Activated CD4-positive, CD25-positive, alpha-beta regulatory T cell treated with anti-CD3 and anti-CD28 coated beads, Interleukin-2, amount 50 U/mL, for 16 hours (primary cell): ENCODE results near the gene P2RY1.

Source experiments
- DNase-seq: peaks from one replicate; pipeline ENCODE4 v3.0.0-alpha.2; 2020; ENCODE audit warnings: low read depth, low spot score

Gene P2RY1, protein sequence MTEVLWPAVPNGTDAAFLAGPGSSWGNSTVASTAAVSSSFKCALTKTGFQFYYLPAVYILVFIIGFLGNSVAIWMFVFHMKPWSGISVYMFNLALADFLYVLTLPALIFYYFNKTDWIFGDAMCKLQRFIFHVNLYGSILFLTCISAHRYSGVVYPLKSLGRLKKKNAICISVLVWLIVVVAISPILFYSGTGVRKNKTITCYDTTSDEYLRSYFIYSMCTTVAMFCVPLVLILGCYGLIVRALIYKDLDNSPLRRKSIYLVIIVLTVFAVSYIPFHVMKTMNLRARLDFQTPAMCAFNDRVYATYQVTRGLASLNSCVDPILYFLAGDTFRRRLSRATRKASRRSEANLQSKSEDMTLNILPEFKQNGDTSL

DNA sequence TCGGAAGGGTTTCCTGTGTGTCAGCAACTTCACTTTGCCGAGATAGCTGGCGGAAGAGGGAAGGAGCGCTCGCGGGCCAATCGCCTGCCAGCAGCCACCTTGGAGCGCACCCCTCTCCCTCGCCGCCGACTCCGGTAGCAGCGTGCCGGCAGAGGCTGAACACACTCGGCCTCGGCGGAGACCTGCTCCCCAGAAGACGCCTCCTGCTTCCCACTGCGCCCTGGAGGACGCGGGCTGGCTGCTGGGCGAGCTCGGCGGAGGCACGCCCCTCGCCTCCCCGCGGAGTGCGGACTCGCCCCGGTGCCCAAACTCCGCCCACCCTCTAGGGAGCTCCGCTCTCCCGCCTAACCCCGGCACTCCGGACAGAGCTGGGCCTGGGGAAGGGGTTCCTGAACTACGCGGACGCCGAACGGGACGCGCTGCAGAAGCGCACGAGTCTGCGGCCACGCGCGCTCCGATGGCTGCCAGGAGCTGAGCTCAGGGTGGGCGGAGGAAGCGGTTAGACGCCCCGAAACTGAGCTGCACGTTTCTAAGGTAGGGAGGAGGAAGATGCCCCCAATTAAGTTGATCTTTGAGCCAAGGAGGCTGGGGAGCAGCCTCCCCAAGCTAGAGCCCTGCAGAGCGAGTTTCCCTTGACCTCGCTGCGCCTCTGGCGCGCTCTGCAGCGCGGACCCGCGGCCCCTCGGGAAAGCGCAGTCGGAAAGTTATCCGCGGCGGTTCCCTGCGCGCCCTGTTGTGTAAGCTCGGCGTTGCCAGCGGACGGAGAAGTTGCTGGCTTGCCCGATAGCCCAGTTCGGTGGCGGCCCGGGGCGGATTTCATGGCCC lies at the start of gene P2RY1:
P2RY1 (plus strand) TSS at position 356 of the 825 bp plus-strand sequence. CDS start 652 bp downstream, outside the sequence.
- DNase-seq = no peak

DNA sequence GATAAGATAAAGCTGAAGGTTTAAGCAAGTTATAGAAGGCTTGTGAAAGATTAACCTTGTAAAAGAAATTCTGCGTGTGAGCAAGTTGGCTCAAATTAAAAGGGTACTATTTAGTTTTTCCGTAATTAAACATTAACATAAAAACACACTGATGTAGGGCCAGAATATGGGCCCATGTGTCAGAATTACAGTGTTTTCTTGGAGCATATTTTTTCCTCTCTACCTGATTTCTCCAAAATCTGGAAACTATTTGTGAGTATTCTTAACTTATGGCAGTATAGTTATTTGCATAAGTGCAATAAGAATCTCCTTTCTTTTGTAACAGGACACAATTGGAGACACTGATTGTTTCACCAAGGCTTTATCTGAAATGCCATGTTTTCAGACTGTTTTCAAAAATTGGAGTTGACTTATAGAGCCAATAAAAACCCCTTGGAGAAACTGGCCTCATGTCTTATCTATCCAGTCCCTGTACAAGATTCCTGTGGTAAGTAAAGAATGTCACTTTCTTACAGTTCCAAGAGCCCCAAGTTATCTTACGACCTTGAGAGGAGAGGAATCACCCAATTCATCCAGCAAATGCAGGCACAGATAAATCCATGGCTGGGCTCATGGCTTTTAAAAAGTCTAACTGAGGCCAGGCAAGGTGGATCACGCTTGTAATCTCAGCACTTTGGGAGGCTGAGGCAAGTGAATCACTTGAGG lies 47.8 kb upstream of the P2RY1 start:
- DNase-seq = no peak

DNA sequence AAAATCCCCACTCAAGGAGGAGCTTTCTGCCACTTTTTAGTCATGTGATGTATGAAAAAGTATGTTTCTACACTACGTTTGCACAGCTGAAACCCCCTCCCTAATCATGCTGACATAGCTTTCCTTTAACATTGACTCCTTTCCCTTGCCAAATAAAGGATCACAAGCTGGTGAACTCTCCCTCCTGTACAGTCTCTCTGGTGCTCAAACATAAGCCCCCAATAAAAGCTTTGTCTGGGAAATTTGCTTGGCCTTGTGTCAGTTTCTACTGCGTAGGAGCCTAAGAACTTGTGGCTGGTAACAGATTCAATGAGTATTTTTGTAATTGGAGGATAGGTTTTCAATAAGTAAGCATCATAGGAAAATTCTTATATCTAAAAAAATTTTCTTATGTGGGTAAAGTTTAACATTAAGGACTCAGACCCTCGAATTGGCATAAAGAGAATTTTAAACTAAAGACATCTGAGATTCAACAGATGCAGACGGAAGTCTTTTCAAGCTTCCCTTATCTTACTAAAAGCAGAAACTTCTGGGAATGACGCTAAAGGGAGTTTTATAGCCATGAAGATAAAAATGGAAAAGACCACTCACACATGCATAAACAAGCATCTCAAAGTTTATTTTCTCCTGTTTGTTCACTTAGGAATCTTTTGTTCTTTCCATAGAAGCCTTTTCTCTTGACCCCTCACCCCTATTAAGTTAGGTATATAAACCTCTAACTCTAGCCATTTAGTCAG lies 44.1 kb upstream of the P2RY1 start:
- DNase-seq = no peak

DNA sequence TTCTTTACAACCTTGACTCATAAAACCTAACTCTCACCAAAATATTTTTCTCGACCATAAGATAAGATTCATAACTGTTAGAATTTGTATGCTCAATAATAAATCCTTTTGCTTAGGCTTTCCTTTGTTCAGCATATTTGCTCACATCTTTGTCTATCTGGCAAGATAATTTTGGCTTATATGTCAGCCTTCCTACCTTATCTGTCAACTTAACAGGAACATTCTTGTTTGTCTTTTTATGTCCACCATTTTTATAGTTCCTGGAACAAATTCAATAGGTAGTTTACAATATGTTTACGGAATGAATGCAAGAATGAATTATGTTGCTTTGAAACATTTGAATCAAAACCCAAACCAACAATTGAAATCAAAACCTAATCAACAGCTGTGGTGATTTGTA lies 41.0 kb upstream of the P2RY1 start:
- no peak for DNase-seq

DNA sequence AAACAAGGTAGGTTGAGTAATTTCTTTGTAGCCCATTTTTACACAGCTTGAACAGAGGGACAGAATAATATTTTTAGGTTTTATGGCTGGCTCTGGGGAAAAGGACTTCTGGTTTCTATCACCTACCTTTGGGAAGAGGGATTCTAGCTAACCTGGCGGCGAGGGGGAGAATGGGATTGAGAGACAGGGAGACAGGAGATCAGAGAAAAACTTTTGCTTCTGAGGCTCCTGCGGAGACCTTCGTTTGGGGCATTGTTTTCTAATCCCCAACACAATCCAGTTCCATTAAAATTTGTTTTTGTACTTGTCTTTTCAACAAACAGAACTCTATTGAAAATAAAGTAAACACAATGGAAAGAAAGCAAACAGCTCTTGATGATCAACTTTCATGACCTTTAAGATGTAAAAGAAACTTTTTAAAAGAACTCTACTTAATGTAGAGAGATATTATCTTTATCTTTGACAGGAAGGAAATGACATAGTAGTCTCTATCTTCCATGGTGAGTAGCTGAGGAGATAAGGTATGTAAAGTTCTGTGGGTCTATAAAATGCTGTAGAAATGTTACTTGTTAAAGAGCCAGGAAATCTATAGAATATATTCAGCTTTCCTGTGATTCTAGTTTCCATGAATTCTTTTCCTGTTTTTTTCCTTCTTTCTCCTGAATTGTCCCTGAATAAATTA lies 37.0 kb upstream of the P2RY1 start:
- DNase-seq = no peak

DNA sequence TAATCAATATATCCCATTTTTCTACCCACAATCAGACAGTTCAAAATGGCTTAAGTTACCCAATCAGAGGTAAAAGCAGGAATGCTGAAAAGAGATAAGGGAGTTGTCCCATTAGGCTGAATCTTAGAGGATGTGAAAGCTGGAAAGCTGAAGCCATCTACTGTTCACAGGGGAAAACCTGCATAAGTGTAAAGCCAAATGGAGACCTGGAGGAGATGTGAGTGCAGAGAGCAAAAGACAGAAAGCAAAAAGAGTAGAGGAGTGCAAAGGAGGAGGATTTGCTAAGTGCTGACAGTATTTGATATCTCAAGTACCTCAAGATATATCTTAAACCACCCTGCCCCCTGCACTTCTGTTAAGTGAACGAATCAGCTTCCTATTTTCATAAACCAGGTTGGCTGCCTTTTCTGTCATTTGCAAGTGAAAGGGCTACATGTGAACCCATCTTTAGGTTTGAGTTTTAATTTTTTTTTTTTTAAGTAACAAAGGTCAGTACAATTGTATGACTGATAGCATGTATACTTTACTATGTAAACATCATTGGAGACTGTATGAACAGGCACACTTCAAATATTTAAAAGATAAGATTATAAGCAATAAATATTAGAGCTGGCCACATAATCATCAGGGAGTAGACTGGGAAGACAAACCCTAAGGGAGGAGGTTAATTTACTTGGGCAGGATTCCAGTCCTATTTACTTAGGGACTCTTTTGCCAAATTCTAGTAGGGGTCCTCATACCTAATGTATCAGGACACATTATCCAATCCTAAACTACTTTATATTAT lies 22.8 kb upstream of the P2RY1 start:
- no peak for DNase-seq

DNA sequence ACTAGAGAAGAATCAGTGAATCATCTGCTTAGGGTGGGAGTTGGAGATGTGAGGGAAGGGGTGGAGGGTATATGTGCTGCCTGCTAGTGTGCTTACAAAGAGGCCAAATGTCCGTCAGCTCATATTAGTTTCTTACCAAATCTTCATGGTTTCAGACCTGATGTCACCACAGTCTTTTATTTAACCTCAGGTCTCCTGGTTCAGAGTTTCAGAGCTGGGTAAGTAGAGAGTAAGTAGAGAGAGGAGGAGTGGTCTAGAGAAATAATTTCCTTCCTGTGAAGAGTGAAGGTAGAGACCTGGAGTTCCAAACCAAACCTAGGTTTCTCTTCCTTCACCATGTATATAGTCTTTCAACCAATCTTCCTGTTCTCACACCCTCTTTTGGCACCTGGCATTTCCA lies 17.5 kb upstream of the P2RY1 start:
- DNase-seq = no peak

DNA sequence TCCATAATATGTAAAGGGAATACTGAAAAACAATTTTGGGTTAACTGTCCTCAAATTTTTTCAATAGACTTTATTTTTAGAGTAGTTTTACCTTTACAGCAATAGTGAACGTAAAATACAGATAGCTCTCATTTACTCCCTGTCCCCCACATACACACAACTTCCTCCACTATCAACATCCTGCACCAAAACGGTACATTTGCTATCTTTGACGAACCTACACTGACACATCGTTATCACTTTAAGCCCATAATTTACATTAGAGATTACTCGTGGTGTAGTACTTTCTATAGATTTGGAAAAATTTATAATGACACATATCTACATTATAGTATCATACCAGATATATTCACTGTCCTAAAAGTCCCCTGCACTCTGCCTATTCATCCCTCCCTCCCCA lies 16.9 kb upstream of the P2RY1 start:
- no peak for DNase-seq

DNA sequence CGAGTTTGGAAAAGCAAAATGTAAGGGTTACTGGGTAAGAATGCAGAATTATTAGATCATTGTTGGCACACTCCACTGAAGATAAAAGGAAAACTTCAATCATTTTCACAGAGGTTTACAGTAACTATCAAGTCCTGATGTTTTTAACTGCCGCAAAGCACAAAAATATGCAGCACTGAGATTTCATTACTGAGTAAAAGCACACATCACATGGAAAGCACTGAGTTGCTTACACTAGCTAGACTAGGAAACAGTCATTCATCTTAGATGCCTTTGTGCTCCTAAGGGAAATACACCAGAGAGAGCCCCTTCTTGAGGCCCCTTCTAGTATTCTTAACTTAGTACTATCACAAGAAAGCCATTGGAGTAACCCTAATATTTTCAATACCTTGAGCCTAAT lies 11.8 kb upstream of the P2RY1 start:
- no peak for DNase-seq

DNA sequence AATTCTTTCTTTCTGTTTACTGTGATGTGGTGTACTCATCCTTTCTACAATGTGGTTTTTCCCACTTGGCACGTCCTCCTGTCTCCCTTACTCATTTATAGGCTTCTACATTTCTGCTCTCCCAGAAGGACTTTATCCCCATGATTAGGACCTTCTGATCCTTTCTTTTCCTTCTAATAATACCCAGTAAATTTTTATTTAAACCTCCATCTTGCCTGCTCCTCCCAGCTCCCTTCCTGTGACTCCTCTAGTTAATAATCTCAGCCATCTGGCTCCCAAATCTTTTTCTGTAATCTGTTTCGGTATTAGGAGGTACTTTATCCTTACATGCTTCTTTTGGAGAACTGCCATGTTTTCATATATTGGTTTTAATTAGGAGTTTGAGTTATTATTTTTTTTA lies 11.2 kb upstream of the P2RY1 start:
- no peak for DNase-seq

DNA sequence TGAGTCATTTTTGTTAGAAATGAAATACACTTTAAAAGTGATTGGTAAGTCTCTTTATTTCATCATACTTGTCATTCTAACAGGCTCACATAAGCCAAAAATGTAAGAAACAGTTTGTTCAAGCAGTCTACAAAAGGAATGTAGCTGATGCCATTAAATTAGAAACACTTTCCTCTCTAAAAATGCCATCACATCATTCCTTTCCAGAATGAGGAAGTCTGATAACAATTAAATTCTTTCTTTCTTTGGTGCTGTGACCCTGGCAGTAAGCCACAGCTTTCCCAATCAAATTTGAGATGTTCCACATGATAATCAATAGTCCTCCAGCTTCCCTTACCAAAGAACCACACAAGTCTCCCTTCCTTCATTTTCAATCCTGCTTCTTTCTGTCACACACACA lies 9.4 kb upstream of the P2RY1 start:
- DNase-seq = no peak

DNA sequence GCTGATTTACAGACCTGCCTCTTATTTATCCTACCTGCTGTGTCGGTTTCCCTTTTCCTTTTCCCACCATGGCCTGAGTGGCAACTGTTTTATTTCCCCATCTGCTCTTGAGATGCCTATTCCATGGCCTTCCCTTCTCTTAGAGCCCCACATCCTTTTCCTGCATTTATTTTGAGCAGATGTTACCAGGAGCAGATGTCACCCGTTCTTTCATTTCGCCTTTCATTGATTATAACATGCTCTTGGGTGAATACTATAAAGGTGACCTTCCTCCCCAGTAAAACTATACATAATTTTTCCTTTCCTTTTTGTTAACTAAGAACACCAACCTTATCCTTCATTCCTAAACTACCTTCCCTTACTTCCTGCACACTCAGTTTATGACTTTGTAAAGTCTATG lies 8.5 kb upstream of the P2RY1 start:
- DNase-seq = no peak

DNA sequence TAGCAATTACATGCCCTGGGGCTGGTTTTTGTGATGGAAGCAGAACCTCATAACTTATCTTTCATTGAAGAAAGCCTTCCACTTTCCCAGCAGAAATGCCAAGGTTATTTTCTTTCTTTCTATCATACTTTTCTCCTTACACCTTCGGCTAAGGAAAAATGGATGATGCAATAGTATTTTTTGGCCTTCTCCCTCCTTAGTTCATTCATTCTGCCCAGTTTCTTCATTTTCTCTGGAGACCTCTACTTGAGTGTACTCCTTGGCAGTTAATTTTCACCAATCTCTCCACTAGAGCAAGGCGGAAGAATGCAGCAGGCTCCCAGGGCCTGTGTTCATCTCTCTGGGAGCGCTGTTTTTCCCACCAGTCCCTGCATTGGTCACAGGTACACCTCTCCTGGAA lies 7.6 kb upstream of the P2RY1 start:
- no peak for DNase-seq

DNA sequence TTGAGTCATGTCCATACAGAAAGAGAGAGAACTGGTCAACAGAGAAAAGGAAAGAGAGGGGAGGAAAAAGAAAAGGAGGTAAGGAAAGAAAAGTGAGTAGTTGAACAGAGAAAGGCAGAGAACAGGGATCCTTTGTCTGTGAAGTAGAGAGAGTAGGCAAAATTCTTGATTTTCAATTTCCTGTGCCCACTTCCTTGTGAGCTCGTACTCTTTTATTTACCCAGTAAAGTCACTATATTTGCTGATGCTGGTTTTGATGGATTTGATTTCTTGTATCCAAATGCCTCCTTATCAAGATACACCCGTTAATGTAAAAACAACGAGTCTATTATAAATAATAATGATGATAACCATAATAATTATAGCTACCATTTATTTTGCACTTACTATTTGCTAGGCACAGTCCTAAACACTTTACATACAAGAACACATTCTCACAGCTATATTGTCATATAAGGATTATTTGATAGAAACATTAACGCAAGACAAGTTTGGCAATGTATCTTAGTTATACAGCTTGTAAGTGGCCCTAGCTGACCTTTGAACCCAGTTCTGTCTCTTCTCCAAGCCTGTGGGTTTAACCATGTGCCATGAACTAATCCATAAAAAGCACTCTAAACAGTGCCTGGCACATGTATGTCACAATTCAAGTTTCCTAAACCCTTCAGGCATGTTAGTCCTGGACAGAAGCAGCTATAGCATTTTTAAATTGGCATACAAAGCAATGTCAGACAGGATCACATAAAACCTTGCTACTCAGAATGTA lies 6.7 kb upstream of the P2RY1 start:
- no peak for DNase-seq

DNA sequence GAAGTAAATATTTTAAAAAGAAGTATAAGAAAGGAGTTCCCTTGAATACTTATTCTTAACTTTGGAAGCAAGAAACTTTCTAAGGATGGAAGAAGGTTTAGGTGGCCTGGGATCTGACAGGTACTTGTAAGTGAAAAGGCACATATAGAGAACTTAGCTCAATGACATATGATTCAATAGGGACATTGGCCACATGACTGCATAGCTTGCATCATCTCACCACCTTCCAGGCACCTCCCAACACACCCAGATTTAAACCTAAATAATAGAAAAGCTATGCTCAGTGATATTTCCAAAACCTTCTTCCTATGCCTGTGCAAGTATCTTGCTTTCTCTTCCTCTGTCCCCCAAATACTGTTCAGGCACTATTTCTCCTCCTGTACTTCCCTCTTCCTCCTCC lies 4.7 kb upstream of the P2RY1 start:
- no peak for DNase-seq

DNA sequence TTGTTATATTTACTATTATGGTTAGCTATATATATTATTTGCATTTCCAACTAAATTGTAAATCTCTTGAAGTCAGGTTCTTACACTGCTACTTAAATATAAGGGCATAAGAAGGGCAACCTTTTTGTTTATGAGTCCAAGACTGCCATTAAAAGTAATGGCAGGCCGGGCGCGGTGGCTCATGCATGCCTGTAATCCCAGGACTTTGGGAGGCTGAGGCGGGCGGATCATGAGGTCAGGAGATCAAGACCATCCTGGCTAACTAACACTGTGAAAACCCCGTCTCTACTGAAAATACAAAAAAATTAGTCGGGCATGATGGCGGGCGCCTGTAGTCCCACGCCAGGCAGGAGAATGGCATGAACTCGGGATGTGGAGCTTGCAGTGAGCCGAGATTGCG lies 2.9 kb upstream of the P2RY1 start:
- DNase-seq = no peak

DNA sequence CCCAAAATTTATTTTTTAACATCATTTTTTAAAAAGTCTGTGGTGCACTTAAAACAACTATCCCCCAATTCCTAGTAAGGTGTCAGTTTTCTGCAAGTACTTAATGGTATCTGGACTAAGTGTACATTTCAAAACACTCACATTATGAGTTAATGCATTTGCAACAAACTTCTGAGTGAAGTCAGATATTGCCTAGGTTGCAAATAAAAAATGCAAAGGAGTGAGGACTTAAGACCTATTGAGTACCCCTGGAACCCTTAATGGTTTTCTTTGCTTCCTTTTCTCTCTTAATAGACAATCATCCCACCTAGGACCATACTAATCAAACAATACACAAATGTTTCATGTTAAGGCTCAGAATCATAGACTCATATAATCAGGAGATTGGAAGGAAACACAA lies 1.8 kb upstream of the P2RY1 start:
- no peak for DNase-seq

DNA sequence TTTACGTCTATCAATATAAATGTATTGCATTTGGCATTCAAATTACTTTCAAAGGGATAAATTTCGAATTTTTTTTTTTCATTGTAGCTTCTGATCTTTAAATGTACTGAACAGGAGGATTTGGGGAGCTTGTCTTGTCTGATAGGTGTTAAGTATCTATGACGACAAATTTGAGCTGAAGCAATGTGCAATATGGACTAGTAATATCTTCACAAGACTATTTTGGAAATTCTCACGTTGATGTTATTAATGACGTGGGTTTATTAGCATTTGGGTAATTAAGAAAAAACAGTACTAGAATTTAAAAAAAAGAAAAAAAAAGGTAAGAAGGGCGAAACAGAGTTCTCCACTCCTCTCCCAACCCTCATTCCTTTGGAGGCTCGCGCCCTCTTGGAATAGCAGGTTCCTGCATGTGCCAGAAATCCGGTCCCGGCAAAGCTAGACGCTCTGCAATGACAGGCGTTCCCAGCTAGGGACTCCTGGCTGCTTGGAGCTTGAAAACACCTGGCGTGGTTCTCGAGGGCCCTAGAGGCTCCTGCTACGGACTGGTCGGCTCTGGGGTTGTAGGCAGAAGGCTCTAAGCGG lies 648 bp upstream of the P2RY1 start:
- no peak for DNase-seq

DNA sequence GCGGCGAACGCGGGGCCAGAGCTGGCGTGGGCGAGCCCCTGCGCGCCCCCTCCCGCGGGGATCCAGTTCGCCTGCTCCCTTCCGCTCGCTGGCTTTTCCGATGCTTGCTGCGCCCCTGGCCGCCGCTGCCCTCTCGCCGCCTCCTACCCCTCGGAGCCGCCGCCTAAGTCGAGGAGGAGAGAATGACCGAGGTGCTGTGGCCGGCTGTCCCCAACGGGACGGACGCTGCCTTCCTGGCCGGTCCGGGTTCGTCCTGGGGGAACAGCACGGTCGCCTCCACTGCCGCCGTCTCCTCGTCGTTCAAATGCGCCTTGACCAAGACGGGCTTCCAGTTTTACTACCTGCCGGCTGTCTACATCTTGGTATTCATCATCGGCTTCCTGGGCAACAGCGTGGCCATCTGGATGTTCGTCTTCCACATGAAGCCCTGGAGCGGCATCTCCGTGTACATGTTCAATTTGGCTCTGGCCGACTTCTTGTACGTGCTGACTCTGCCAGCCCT lies 721 bp downstream of the P2RY1 start:
- DNase-seq = no peak
